ENCODE measurements around the gene NRF1. TPM values are rescaled to one million over a fixed set of nuclear protein-coding genes. Genes with fewer than 3 reads are reported as not detected.

The NRF1 gene
- total and polyA plus RNA-seq, 2 of the 13 experiments (the other 11 are each of a cell fraction or from before 2014, with no cell fraction given) = 9.3 to 10.1 TPM

DNA sequence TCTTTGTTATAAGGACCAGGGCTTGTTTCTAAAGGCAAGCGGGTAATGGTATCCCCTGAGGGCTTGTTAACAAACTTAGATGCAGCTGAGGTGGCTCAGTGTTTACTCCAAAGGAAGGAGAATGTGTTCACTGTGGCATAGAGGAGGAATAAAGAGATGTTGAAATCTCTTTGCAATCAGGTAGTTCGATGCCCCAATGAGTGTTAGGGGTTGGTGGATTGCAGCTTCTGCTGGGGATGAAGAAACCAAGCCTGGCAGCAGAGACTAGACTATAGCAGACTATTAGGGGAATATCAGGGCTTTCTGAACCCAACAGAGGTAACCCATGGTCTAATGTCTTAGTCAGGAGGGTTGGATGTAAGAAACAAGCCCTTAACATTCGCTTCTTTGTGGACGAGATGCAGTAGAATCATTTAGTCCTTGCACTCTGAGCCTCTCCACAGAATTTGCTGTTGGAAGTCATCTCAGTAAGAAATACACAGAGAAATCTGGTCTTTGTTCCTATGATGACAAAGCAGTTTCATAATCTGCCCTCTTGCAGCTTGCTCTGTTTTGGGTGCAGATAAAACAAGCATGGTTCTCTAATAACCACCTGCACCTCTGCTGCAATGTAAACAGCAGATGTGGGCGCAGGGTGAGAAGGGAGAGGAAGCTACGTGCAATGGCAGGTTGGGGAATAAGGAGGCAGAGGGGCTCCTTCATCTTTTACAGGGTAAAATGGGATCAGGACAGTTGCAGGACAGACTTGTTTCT, 108.6 kb downstream of the NRF1 start (continued):
- TF ChIP-seq TARDBP (CRISPR knock-in tag; IDR thresholded peaks at IDR 0.05) = peak; percentile 77
- no peak for TF ChIP-seq SMARCE1 (IDR thresholded peaks at IDR 0.05; ENCODE audit: borderline replicate concordance)
- TF ChIP-seq RBAK (CRISPR knock-in tag; IDR thresholded peaks at IDR 0.05) = peak; percentile 55; the same call in 1 of the 2 replicates
- TF ChIP-seq PPARG (CRISPR knock-in tag; conservative IDR thresholded peaks at IDR 0.05) = peak; percentile 41; the same call in 1 of the 2 replicates
- no peak for TF ChIP-seq ZNF274 (CRISPR knock-in tag; IDR thresholded peaks at IDR 0.05)
- TF ChIP-seq TP53 (CRISPR knock-in tag; conservative IDR thresholded peaks at IDR 0.05) = no peak
- TF ChIP-seq, protein P1, sequence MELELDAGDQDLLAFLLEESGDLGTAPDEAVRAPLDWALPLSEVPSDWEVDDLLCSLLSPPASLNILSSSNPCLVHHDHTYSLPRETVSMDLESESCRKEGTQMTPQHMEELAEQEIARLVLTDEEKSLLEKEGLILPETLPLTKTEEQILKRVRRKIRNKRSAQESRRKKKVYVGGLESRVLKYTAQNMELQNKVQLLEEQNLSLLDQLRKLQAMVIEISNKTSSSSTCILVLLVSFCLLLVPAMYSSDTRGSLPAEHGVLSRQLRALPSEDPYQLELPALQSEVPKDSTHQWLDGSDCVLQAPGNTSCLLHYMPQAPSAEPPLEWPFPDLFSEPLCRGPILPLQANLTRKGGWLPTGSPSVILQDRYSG (CRISPR knock-in tag; IDR thresholded peaks at IDR 0.05) = no peak
- TF ChIP-seq, protein P2, sequence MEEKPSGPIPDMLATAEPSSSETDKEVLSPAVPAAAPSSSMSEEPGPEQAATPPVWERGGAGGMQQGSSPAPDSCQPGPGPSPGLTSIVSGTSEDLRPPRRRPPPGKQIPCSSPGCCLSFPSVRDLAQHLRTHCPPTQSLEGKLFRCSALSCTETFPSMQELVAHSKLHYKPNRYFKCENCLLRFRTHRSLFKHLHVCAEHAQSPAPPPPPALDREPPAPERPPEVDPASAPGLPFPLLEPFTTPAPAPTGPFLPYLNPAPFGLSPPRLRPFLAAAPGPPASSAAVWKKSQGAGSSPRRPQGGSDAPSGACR (CRISPR knock-in tag; IDR thresholded peaks at IDR 0.05) = 0 out of 2 replicates have a peak, but pooled peaks have one; percentile 29
- TF ChIP-seq, protein P3, sequence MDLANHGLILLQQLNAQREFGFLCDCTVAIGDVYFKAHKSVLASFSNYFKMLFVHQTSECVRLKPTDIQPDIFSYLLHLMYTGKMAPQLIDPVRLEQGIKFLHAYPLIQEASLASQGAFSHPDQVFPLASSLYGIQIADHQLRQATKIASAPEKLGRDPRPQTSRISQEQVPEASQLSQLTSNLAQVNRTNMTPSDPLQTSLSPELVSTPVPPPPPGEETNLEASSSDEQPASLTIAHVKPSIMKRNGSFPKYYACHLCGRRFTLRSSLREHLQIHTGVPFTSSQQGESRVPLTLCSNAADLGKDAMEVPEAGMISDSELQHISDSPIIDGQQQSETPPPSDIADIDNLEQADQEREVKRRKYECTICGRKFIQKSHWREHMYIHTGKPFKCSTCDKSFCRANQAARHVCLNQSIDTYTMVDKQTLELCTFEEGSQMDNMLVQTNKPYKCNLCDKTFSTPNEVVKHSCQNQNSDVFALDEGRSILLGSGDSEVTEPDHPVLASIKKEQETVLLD (CRISPR knock-in tag; IDR thresholded peaks at IDR 0.05; ENCODE audit: low read depth) = no peak
- TF ChIP-seq ZSCAN22 (CRISPR knock-in tag; IDR thresholded peaks at IDR 0.05) = no peak
- TF ChIP-seq, protein P4, sequence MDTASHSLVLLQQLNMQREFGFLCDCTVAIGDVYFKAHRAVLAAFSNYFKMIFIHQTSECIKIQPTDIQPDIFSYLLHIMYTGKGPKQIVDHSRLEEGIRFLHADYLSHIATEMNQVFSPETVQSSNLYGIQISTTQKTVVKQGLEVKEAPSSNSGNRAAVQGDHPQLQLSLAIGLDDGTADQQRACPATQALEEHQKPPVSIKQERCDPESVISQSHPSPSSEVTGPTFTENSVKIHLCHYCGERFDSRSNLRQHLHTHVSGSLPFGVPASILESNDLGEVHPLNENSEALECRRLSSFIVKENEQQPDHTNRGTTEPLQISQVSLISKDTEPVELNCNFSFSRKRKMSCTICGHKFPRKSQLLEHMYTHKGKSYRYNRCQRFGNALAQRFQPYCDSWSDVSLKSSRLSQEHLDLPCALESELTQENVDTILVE (CRISPR knock-in tag; IDR thresholded peaks at IDR 0.05) = no peak
- TF ChIP-seq ZNF562 (CRISPR knock-in tag; IDR thresholded peaks at IDR 0.05; ENCODE audit: borderline replicate concordance) = no peak
- peak; percentile 17; the same call in 1 of the 2 replicates for TF ChIP-seq ZFX (CRISPR knock-in tag; IDR thresholded peaks at IDR 0.05; ENCODE audit: low read depth)
- TF ChIP-seq FOXK2 (IDR thresholded peaks at IDR 0.05) = peak; percentile 44; the same call in 1 of the 2 replicates
- TF ChIP-seq MXI1 (IDR thresholded peaks at IDR 0.05; ENCODE audit: borderline replicate concordance, low read depth, low read length) = no peak; the same call in 2 of the 3 replicates
- no peak for TF ChIP-seq MBD4 (IDR thresholded peaks at IDR 0.05; ENCODE audit: borderline replicate concordance, low read length)
- TF ChIP-seq GTF2F1 (IDR thresholded peaks at IDR 0.05; ENCODE audit: low read length) = no peak
- peak; percentile 73 for TF ChIP-seq HNF4A (CRISPR knock-in tag; IDR thresholded peaks at IDR 0.05)
- TF ChIP-seq SOX5 (CRISPR knock-in tag; IDR thresholded peaks at IDR 0.05; ENCODE audit: borderline replicate concordance) = peak; percentile 61; the same call in 1 of the 2 replicates
- no peak for TF ChIP-seq ZBTB42 (CRISPR knock-in tag; IDR thresholded peaks at IDR 0.05)
- TF ChIP-seq NR2C2 (CRISPR knock-in tag; IDR thresholded peaks at IDR 0.05; ENCODE audit: borderline replicate concordance) = no peak
- TF ChIP-seq, protein P5, sequence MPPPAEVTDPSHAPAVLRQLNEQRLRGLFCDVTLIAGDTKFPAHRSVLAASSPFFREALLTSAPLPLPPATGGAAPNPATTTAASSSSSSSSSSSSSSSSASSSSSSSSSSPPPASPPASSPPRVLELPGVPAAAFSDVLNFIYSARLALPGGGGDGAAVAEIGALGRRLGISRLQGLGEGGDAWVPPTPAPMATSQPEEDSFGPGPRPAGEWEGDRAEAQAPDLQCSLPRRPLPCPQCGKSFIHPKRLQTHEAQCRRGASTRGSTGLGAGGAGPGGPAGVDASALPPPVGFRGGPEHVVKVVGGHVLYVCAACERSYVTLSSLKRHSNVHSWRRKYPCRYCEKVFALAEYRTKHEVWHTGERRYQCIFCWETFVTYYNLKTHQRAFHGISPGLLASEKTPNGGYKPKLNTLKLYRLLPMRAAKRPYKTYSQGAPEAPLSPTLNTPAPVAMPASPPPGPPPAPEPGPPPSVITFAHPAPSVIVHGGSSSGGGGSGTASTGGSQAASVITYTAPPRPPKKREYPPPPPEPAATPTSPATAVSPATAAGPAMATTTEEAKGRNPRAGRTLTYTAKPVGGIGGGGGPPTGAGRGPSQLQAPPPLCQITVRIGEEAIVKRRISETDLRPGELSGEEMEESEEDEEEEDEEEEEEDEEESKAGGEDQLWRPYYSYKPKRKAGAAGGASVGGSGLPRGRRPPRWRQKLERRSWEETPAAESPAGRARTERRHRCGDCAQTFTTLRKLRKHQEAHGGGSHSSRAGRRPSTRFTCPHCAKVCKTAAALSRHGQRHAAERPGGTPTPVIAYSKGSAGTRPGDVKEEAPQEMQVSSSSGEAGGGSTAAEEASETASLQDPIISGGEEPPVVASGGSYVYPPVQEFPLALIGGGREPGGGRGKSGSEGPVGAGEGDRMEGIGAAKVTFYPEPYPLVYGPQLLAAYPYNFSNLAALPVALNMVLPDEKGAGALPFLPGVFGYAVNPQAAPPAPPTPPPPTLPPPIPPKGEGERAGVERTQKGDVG (CRISPR knock-in tag; IDR thresholded peaks at IDR 0.05; ENCODE audit: borderline replicate concordance) = no peak
